Activated CD8-positive, alpha-beta T cell treated with anti-CD3 and anti-CD28 coated beads for 36 hours (primary cell): ENCODE results near the gene RPEL1. TPM values are rescaled to one million over a fixed set of nuclear protein-coding genes. Genes with fewer than 3 reads are reported as not detected.

ENCODE experiments used
- ATAC-seq: fragments of 200-7000 bp; cut with Tn5 transposase; one replicate; pipeline ENCODE4 v1.10.0; 2021; ENCODE audit warnings: mild to moderate bottlenecking, moderate library complexity
- CTCF ChIA-PET: fragments of 350-600 bp; sonication (Branson Sonifier 250); formaldehyde crosslinking; loops from one replicate; lab custom pipeline; 2021; ENCODE audit warnings: antibody characterized with exemption; lab: Charles Lee
- POLR2A ChIA-PET: fragments of 350-600 bp; sonication (Branson Sonifier 250); formaldehyde crosslinking; loops from one replicate; lab custom pipeline; 2021; ENCODE audit warnings: antibody characterized with exemption; lab: Charles Lee
- DNase-seq: peaks from one replicate; pipeline ENCODE4 v3.0.0-alpha.2; 2020
- H3K27ac Mint-ChIP-seq: one replicate; pipeline ENCODE4 v1.8.0; 2021; ENCODE audit warnings: mild to moderate bottlenecking, mixed read lengths
- H3K27me3 Mint-ChIP-seq: one replicate; pipeline ENCODE4 v1.8.0; 2021; ENCODE audit warnings: mixed read lengths
- H3K36me3 Mint-ChIP-seq: one replicate; pipeline ENCODE4 v1.8.0; 2021; ENCODE audit warnings: low read depth, mixed read lengths
- H3K4me1 Mint-ChIP-seq: one replicate; pipeline ENCODE4 v1.8.0; 2021; ENCODE audit warnings: low read depth, mixed read lengths
- H3K4me3 Mint-ChIP-seq: one replicate; pipeline ENCODE4 v1.8.0; 2021; ENCODE audit warnings: mild to moderate bottlenecking, moderate library complexity, mixed read lengths
- H3K9me3 Mint-ChIP-seq: one replicate; pipeline ENCODE4 v1.8.0; 2021; ENCODE audit warnings: mixed read lengths
- intact Hi-C: fragments of 100-400 bp; cut with micrococcal nuclease; formaldehyde crosslinking; loops from one replicate; pipeline ENCODE4 v1.10.0; 2022
- total RNA-seq, 2 experiments: library from RNA; stranded (reverse); gene quantifications; one replicate each; pipeline ENCODE4 v1.2.3, GENCODE V29; 2021
- TF ChIP-seq, protein P1 (sequence below): fragments of 200-600 bp; IDR thresholded peaks from one replicate; pipeline ENCODE4 v1.8.0; 2022; ENCODE audit warnings: antibody characterized with exemption, mild to moderate bottlenecking

The RPEL1 gene
- total RNA-seq, 2 experiments from 2014 or later: not detected

DNA sequence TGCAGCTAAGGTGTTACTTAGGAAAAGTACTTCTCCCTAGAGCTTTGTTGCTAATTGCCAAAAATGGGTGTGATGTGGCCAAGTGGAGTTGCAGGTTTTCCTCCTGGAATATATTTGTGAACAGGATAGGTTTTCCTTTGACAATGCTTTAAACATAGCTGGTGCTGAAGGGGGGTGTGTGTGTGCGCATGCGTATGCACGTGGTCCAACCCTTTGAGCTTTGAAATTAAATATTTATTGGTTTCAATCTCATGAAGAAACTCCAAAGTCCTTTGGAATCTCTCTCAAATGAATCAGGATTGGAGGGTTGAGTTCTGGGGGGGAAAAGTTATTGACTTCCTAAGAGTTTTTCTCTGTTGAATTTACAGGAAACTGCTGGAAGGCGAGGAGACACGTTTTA, 42.3 kb downstream of the RPEL1 start:
- no peak for ATAC-seq
- CTCF ChIA-PET: interaction anchor here (1.3 kb wide), 1 partner anchor 11 kb away, joined by 5 read pairs; the partner anchor contains the start of gene INA
- Mint-ChIP-seq H3K9me3 (no peaks in the 10 kb centered on the region), H3K4me1 (no peaks in the 10 kb centered on the region), H3K4me3 (no peak overlapping the region), H3K27me3 (peaks cover 25% of the 10 kb centered on the region), H3K27ac (no peak overlapping the region), H3K36me3 (no peaks in the 10 kb centered on the region)
- intact Hi-C loops: no loop called here
- no peak for DNase-seq
- POLR2A ChIA-PET: interaction anchor here (0.8 kb wide), 1 partner anchor 9 kb away, joined by 3 read pairs; no protein-coding TSS in a partner anchor
- TF ChIP-seq, protein P1, sequence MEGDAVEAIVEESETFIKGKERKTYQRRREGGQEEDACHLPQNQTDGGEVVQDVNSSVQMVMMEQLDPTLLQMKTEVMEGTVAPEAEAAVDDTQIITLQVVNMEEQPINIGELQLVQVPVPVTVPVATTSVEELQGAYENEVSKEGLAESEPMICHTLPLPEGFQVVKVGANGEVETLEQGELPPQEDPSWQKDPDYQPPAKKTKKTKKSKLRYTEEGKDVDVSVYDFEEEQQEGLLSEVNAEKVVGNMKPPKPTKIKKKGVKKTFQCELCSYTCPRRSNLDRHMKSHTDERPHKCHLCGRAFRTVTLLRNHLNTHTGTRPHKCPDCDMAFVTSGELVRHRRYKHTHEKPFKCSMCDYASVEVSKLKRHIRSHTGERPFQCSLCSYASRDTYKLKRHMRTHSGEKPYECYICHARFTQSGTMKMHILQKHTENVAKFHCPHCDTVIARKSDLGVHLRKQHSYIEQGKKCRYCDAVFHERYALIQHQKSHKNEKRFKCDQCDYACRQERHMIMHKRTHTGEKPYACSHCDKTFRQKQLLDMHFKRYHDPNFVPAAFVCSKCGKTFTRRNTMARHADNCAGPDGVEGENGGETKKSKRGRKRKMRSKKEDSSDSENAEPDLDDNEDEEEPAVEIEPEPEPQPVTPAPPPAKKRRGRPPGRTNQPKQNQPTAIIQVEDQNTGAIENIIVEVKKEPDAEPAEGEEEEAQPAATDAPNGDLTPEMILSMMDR: no peak

DNA sequence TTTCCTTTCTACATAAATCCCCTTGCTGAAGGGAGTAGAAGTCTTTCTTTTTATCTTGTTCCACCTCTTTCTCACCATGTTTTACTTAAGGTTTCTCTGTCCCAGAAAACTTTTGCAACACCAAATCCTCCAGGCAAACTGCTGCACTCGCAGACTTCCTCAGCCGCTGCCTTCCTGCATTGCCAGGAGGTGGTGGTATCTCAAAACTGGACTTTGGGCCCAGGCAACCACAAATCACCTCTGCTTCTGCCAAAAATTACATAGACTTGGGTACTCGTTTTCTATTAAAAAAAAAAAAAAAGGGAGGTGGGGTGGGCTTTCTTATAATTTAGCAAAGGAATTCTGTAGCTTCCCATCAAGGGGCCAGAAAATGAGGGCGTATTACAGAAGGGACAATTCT, 45.9 kb downstream of the RPEL1 start:
- H3K27me3 Mint-ChIP-seq: peaks cover 15% of the 10 kb centered on the region
- DNase-seq: no peak
- intact Hi-C loops: no loop called here
- H3K27ac Mint-ChIP-seq: no peak overlapping the region
- H3K4me3 Mint-ChIP-seq: no peak overlapping the region
- no peaks in the 10 kb centered on the region for H3K4me1 Mint-ChIP-seq
- TF ChIP-seq, protein P1: no peak
- ChIA-PET CTCF (interaction anchor here (1.3 kb wide), 1 partner anchor 13 kb away, joined by 4 read pairs; no protein-coding TSS in a partner anchor), POLR2A (interaction anchor here (0.7 to 0.9 kb wide), 2 partner anchors 10 to 31 kb away, joined by 3 read pairs; no protein-coding TSS in a partner anchor)
- no peaks in the 10 kb centered on the region for H3K9me3 Mint-ChIP-seq
- H3K36me3 Mint-ChIP-seq: no peaks in the 10 kb centered on the region
- no peak for ATAC-seq

DNA sequence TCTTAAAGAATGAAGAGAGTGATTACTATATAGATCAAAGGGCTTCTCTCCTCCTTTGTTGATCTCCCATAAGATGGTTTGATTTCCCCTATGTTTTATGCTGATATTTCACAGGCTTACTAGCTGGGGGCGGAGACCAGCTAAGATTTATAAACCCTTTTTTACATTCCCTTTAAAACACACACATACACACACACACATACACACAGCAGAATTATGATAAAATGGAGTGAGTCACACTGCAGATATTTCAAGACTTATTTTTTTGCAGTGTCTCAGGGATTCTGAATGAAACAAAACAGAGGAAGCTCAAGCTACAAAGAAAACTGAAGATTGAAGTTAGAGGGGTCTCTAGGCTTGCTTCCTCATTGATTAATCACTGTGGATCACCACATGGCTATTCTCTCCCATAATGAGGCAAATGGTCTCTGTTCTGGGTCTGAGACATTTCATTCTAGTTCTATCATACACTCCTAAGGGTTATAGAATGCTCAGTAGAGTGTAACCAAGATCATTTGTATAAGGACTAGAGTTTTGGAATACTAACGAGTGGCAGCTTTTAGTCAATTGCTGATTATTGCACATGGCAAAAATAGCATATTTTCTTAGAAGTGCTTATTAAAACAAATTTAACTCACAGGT, 49.8 kb downstream of the RPEL1 start:
- no peaks in the 10 kb centered on the region for H3K4me1 Mint-ChIP-seq
- ChIA-PET CTCF (interaction anchor here (2.0 kb wide), 1 partner anchor 51 kb away, joined by 7 read pairs; no protein-coding TSS in a partner anchor), POLR2A (no interaction called here)
- peaks cover 4% of the 10 kb centered on the region for H3K27me3 Mint-ChIP-seq
- no peaks in the 10 kb centered on the region for H3K9me3 Mint-ChIP-seq
- intact Hi-C loops: no loop called here
- no peaks in the 10 kb centered on the region for H3K36me3 Mint-ChIP-seq
- TF ChIP-seq, protein P1: no peak
- H3K27ac Mint-ChIP-seq: no peak overlapping the region
- H3K4me3 Mint-ChIP-seq: no peak overlapping the region
- no peak for DNase-seq
- no peak for ATAC-seq

Other genes with a start within 250 kb of the RPEL1 start
- gene NT5C2, start 52.6 kb upstream of the RPEL1 start, total RNA-seq: 10 to 100 TPM; 39.1 to 43.0 TPM
- gene INA, start 31.3 kb downstream of the RPEL1 start, total RNA-seq: under 1 TPM; 0.25 to 0.27 TPM
- gene PCGF6, start 105.3 kb downstream of the RPEL1 start, total RNA-seq: 10 to 100 TPM; 13.3 to 14.5 TPM
- 10 to 100 TPM; 11.1 to 13.0 TPM for gene TAF5, start 122.1 kb downstream of the RPEL1 start, total RNA-seq
- 100 to 1,000 TPM; 404 to 425 TPM for gene ATP5MK, start 150.6 kb downstream of the RPEL1 start, total RNA-seq
- 10 to 100 TPM; 63.7 to 68.8 TPM for gene PDCD11, start 150.7 kb downstream of the RPEL1 start, total RNA-seq
- 1 to 10 TPM; 7.6 to 9.5 TPM for gene CALHM2, start 206.5 kb downstream of the RPEL1 start, total RNA-seq
- not detected for gene CALHM1, start 213.0 kb downstream of the RPEL1 start, total RNA-seq
- not detected for gene CALHM3, start 233.4 kb downstream of the RPEL1 start, total RNA-seq
- gene NEURL1, start 247.8 kb downstream of the RPEL1 start, total RNA-seq: 1 to 10 TPM; 1.7 to 1.9 TPM